C4-2B (cell line): ENCODE results near the gene HNF4A.
A peak's percentile ranks its signal among the peaks of the same experiment; 100 is the strongest.
"Not testable (repeated sequence)": the region's sequence is repeated elsewhere in the genome, so short reads cannot be mapped to it uniquely, and the experiment has no call there.

Experiments used
- H3K27ac ChIP-seq: fragments of 450-650 bp; 2 replicates; pipeline ENCODE4 v1.5.1; 2017
- ZFX ChIP-seq: fragments of 450-650 bp; IDR thresholded peaks from 2 replicates; pipeline ENCODE4 v1.6.1; 2017
- TF ChIP-seq, protein P1 (sequence below): fragments of 450-650 bp; conservative IDR thresholded peaks from 2 replicates; pipeline ENCODE4 v1.5.1; 2017; ENCODE audit warnings: mild to moderate bottlenecking

Gene HNF4A

DNA sequence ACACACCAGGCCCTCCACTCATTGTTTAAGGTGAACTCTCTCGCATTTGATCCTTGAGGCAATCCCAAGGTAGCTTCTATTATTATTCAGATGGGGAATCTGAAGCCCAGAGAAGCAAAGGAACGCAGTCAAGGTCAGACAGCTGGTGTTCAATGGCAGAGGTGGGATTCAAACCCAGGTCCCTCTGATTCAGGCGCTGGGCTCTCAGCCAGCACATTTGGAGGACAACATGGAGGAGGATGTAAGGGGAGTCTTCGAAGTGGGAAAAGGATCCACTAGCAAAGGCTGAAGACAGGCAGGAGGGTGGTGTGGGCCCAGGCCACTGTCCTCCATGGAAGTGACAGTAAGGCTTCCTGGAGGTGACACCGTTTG, 106.3 kb downstream of the HNF4A start:
- H3K27ac ChIP-seq, result peak overlapping the region; percentile 11; the same call in 1 of the 2 replicates

DNA sequence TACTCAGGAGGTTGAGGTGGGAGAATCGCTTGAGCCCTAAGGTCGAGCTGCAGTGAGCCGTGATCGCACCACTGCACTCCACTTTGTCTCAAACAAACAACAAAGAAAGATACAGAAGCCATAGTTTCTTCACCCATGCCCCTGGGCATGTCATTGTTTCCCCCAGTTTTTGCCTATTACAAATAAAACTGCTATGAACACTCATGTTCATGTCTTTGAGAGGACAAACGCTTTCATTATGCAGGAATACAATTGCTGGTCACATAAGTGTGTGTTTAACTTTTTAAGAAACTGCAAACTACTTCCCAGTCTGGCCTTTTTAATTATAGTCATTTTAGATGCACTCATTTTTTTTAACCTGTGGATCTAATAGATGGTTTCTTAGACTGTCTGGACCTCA, 108.0 kb downstream of the HNF4A start:
- TF ChIP-seq, protein P1, sequence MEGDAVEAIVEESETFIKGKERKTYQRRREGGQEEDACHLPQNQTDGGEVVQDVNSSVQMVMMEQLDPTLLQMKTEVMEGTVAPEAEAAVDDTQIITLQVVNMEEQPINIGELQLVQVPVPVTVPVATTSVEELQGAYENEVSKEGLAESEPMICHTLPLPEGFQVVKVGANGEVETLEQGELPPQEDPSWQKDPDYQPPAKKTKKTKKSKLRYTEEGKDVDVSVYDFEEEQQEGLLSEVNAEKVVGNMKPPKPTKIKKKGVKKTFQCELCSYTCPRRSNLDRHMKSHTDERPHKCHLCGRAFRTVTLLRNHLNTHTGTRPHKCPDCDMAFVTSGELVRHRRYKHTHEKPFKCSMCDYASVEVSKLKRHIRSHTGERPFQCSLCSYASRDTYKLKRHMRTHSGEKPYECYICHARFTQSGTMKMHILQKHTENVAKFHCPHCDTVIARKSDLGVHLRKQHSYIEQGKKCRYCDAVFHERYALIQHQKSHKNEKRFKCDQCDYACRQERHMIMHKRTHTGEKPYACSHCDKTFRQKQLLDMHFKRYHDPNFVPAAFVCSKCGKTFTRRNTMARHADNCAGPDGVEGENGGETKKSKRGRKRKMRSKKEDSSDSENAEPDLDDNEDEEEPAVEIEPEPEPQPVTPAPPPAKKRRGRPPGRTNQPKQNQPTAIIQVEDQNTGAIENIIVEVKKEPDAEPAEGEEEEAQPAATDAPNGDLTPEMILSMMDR, result no peak
- TF ChIP-seq ZFX, result no peak
- H3K27ac ChIP-seq, result no peak overlapping the region

More for the DNA sequence above, 106.3 kb downstream of the HNF4A start:
- TF ChIP-seq ZFX, result no peak
- TF ChIP-seq, protein P1, result no peak

DNA sequence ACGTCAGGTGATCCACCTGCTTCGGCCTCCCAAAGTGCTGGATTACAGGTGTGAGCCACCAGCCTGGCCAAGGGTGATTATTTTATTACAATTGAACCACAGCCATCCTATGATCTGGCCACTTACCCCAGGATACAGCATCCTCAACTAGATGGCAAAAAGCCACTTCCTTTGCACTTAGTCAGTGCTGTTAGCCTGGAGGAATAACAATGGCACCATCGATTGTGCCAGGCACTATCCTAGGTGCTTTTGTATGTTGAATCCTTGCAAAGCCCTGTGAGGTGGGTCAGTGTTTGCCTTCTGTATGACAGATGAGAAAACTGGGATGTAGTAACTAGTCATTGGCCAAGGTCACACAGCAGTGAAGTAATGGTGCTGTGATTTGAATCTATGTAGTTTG, 109.0 kb downstream of the HNF4A start:
- no peak for TF ChIP-seq ZFX
- H3K27ac ChIP-seq, result no peak overlapping the region

DNA sequence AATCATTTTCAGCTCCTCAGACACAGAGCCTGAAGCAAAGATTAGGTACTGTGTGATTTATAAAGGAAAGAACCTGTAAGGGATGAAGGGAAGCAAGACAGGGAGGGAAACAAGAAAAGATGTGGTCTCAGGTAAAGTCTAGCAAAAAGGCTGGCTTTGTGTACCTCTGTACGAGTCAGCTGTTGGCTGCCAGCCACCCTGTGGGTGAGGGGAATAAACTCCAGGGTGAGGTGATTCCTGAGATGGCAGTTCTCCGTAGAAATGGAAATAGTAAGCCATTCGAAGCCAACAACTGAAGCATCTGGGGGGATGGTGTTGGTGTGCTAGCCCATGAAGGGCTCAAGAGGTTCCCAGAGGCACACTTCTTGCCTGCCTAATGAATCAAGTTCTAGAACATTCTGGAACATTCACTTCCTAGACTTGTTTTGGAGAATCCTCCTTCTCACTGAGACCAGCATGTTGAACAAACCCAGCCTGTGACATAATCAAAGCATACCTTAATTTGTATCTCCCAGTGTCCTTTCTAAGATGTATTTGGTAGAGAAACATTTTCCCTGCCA, 109.6 kb downstream of the HNF4A start:
- no peak overlapping the region for H3K27ac ChIP-seq
- TF ChIP-seq, protein P1, result no peak
- TF ChIP-seq ZFX, result no peak

DNA sequence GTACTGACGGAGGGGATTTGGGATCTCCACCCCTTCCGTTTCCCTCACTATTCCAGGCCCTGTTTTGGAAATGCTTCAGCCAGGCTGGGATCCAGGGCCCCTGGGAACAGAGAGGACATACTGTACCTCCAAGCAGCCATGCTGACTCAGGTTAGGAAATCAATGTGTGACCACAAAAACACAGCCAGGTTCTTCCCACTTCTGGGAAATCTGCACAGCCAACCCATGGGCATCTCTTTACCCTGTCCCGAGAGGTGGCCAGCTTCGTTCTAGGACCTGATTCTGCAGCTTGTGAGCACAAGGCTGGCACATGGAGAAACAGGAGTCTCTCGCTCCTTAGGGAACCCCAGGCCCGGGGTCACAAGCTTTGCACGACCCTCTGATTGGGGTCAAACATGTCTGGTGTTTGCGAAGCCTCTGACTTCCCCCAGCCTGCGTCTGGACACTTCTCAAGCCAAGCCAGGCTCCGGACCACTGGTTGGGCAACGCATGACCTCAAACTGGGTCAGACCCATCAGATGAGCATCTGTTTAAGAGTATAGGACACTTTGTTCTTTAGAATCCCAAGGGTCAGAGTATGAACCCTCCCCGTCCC, 111.9 kb downstream of the HNF4A start:
- no peak for TF ChIP-seq ZFX
- TF ChIP-seq, protein P1, result no peak
- H3K27ac ChIP-seq, result no peak overlapping the region

DNA sequence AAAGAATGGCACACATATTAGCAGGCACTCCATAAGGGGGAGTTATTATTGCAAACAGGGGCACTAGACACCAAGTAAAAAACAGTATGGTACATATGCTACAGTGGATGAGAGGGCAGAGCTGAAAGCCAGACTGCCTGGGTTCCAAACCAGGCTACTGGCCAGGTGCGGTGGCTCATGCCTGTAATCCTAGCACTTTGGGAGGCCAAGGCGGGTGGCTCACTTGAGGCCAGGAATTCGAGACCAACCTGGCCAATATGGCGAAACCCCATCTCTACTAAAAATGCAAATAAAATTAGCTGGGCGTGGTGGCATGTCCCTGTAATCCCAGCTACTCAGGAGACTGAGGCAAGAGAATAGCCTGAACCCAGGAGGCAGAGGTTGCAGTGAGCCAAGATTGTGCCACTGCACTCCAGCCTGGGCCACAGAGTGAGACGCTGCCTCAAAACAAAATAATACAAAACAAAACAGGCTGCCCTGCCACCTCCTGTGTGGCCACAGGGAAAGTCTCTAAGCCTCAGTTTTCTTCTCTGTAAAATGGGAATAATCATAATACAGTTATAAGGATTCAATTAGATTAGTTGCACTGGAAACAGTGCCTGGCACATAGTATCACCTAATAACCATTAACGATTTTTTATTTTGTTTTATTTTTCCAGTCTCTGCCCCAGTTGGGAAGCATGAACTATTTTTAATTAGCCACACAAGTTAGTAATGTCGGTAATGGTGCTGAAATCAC, 112.7 kb downstream of the HNF4A start:
- no peak overlapping the region for H3K27ac ChIP-seq
- TF ChIP-seq ZFX, result no peak

DNA sequence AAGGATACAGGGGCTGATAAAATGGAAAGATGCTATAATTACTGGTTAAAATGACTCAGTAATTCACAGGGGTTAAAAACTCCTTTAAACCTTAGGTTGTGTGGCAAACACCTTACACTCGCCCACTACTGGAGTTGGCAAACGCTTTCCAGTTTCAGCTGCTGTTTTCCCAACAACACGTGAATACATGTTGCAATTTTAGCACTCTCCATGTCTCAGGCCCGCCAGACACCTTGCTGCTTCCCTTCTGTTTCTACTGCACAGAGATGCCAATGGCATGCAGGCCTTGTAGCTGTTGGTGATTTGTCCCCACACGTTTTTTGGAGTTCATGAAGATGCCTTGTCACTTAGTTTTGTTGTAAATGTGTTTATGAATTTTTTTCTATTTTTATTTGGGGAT, 114.8 kb downstream of the HNF4A start:
- H3K27ac ChIP-seq, result no peak overlapping the region
- no peak for TF ChIP-seq ZFX
- TF ChIP-seq, protein P1, result no peak

DNA sequence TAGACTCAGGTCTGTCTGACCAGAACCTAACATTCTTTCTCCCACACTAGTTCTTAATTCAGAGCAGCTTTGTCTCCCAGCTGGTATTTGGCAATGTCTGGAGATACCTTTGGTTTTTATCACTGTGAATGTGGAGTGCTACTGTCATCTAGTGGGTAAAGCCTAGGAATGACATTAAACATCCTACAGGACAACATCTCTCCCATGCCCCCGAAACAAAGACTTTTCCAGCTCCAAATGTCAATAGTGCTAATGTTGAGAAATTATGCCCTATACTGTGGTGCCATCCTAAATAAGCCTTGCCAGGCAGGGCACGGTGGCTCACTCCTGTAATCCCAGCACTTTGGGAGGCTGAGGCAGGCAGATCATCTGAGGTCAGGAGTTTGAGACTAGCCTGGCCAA, 116.0 kb downstream of the HNF4A start:
- no peak for TF ChIP-seq ZFX
- TF ChIP-seq, protein P1, result peak; percentile 70
- H3K27ac ChIP-seq, result no peak overlapping the region

DNA sequence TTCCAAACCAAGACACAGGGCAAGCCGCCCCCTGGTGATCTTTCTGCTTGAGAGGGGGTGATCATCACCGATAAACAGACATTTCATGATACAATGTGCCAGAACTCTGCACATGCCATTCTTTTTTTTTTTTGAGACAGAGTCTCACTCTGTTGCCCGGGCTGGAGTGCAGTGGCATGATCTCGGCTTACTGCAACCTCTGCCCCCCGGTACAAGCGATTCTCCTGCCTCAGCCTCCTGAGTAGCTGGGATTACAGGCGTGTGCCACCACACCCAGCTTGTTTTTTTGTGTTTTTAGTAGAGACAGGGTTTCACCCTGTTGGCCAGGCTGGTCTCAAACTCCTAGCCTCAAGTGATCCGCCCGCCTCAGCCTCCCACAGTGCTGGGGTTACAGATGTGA, 116.8 kb downstream of the HNF4A start:
- H3K27ac ChIP-seq, result not testable (repeated sequence)
